ENCODE measurements around the gene VCP. TPM values are rescaled to one million over a fixed set of nuclear protein-coding genes. Genes with fewer than 3 reads are reported as not detected.

VCP gene
- total RNA-seq, 6 experiments from 2014 or later = 108 to 159 (median 138) TPM

- no peaks in the 10 kb centered on the region for H3K27me3 ChIP-seq
- H3K36me3 ChIP-seq = peaks cover 22 to 71% (median 52%) of the 10 kb centered on the region in 4 donors
- no peak overlapping the region for H3K27ac ChIP-seq
- intact Hi-C loops (cut with DNase I) = no loop called here
- DNase-seq = no peak
- H3K4me1 ChIP-seq = peaks cover 0 to 30% (median 12%) of the 10 kb centered on the region in 4 donors
- WGBS (ENCODE audit: insufficient coverage, low coverage, low lambda C conversion rate, missing lambda C conversion rate) = 100% methylated on average over 1 of the region's 1 CpG
- ATAC-seq = no peak
- no peaks in the 10 kb centered on the region for H3K9me3 ChIP-seq
- no peak for TF ChIP-seq POLR2A (IDR thresholded peaks at IDR 0.05)
- TF ChIP-seq, protein P1, sequence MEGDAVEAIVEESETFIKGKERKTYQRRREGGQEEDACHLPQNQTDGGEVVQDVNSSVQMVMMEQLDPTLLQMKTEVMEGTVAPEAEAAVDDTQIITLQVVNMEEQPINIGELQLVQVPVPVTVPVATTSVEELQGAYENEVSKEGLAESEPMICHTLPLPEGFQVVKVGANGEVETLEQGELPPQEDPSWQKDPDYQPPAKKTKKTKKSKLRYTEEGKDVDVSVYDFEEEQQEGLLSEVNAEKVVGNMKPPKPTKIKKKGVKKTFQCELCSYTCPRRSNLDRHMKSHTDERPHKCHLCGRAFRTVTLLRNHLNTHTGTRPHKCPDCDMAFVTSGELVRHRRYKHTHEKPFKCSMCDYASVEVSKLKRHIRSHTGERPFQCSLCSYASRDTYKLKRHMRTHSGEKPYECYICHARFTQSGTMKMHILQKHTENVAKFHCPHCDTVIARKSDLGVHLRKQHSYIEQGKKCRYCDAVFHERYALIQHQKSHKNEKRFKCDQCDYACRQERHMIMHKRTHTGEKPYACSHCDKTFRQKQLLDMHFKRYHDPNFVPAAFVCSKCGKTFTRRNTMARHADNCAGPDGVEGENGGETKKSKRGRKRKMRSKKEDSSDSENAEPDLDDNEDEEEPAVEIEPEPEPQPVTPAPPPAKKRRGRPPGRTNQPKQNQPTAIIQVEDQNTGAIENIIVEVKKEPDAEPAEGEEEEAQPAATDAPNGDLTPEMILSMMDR (IDR thresholded peaks at IDR 0.05) = no peak
- H3K4me3 ChIP-seq = no peak overlapping the region
Observed at GRCh38 chr9:35067056-35067455, 5.4 kb downstream of the VCP start.

GRCh38 chr9:35060548-35061207 lies 11.7 kb downstream of the VCP start:
- no peaks in the 10 kb centered on the region for H3K27me3 ChIP-seq
- no peaks in the 10 kb centered on the region for H3K4me1 ChIP-seq
- H3K4me3 ChIP-seq = no peak overlapping the region
- peaks cover 56 to 100% (median 81%) of the 10 kb centered on the region in 4 donors for H3K36me3 ChIP-seq
- no peak for ATAC-seq
- DNase-seq = no peak
- H3K9me3 ChIP-seq = no peaks in the 10 kb centered on the region
- H3K27ac ChIP-seq = no peak overlapping the region
- intact Hi-C loops (cut with DNase I) = no loop called here
- TF ChIP-seq, protein P1 (IDR thresholded peaks at IDR 0.05) = no peak
- no peak for TF ChIP-seq POLR2A (IDR thresholded peaks at IDR 0.05)
- 100% methylated on average over 1 of the region's 11 CpGs for WGBS (ENCODE audit: insufficient coverage, low coverage, low lambda C conversion rate, missing lambda C conversion rate)

DNA sequence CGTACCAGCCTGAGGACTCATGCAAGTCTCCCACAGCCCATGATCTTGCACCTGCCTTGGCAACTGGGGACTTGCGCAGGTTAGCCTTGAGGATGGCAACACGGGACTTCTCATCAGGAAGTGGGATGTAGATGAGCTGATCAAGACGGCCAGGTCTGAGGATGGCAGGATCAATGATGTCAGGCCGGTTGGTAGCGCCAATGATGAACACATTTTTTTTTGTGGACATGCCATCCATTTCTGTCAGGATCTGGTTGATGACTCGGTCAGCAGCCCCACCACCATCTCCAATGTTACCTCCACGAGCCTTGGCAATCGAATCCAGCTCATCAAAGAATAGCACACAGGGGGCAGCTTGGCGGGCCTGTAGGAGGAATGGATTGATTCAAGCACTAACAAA lies 13.0 kb downstream of the VCP start:
- TF ChIP-seq, protein P1 (IDR thresholded peaks at IDR 0.05) = no peak
- TF ChIP-seq POLR2A (IDR thresholded peaks at IDR 0.05) = no peak
- Histone ChIP-seq H3K36me3 (peaks cover 45 to 100% (median 78%) of the 10 kb centered on the region in 4 donors), H3K9me3 (no peaks in the 10 kb centered on the region), H3K27ac (no peak overlapping the region), H3K27me3 (no peaks in the 10 kb centered on the region), H3K4me3 (no peak overlapping the region), H3K4me1 (no peaks in the 10 kb centered on the region)
- ATAC-seq (no peak), DNase-seq (no peak)
- 92% methylated on average over 4 of the region's 10 CpGs for WGBS (ENCODE audit: insufficient coverage, low coverage, low lambda C conversion rate, missing lambda C conversion rate)
- intact Hi-C loops (cut with DNase I) = no loop called here

DNA sequence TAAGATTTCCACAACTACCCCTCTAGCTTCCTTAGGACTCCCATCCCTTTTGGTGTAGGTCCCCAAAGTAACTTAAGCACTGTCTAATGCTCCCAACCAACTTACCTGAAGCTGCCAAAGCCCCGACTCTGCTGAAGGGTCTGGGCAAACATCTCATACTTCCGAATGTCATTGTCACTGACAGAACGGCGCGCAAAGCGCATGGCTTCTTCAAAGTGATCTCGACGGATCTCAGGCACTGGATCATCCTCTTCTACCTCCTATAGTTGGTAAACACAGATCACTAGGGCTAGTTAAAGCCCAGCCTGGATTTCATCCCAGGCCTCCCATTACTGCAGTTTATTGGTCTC lies 15.2 kb downstream of the VCP start:
- Histone ChIP-seq H3K4me1 (no peaks in the 10 kb centered on the region), H3K36me3 (peaks cover 25 to 85% (median 61%) of the 10 kb centered on the region in 4 donors), H3K4me3 (no peak overlapping the region), H3K27ac (no peak overlapping the region), H3K27me3 (no peaks in the 10 kb centered on the region), H3K9me3 (no peaks in the 10 kb centered on the region)
- no peak for TF ChIP-seq POLR2A (IDR thresholded peaks at IDR 0.05)
- TF ChIP-seq, protein P1 (IDR thresholded peaks at IDR 0.05) = no peak
- intact Hi-C loops (cut with DNase I) = no loop called here
- 87% methylated on average over 5 of the region's 8 CpGs for WGBS (ENCODE audit: insufficient coverage, low coverage, low lambda C conversion rate, missing lambda C conversion rate)
- ATAC-seq (no peak), DNase-seq (no peak)

Measured in right lobe of liver (tissue), 6 donors.